ENCODE data around the gene VWA5B1. TPM values are rescaled to one million over a fixed set of nuclear protein-coding genes. Genes with fewer than 3 reads are reported as not detected.
"Not testable (repeated sequence)": the region's sequence is repeated elsewhere in the genome, so short reads cannot be mapped to it uniquely, and the experiment has no call there.

Gene VWA5B1
- total RNA-seq, 1 donor from 2014 or later: not detected

DNA sequence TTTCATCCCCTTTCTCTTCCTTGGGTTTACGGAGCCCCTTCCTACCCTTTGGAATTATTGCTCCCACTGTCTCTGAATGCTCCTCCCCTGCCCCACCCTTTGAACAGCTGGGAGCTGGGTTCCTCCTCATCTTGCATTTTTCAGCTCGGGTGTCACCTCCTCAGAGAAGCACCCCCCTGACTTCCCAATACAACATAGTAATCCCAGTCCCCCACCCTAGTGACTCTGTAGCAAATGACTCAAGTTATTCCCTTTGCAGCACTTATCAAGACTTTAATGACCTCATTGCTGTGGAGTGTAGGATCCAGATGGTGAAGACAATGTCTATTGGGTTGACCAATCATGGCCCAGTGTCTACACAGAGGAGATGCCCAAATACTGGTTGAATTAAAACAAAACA lies 8.9 kb upstream of the VWA5B1 start:
- Mint-ChIP-seq H3K9me3 (ENCODE audit: low read depth) (peaks cover 4% of the 10 kb centered on the region), H3K27ac (ENCODE audit: unreplicated experiment) (no peak overlapping the region), H3K36me3 (ENCODE audit: low read depth) (no peaks in the 10 kb centered on the region), H3K4me3 (ENCODE audit: unreplicated experiment) (no peak overlapping the region), H3K27me3 (ENCODE audit: low read depth) (peaks cover 9% of the 10 kb centered on the region), H3K4me1 (ENCODE audit: low read depth) (peaks cover 5% of the 10 kb centered on the region)
- DNase-seq (ENCODE audit: low spot score): no peak
- no peak for TF ChIP-seq CTCF (IDR thresholded peaks at IDR 0.05)

DNA sequence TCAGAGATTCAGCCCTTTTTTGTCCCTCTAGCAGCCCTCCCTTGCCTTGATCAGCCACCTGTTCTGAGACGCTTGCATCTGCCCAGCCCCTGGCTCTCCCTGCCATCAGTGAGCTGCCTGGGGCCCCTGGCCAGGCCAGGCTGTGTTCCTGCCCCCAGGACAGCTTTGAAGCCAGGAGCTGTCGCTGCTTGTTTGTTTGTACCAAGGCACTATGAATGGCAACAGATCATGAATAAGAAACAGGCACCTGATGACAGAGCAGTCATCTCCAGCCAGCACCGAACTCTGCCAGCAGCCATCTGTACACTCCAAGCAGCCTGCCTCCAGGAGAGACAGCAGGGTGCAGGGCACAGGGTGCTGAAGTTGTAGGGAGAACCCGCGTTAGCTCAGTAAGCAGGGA lies 8.1 kb upstream of the VWA5B1 start:
- H3K9me3 Mint-ChIP-seq (ENCODE audit: low read depth): peaks cover 4% of the 10 kb centered on the region
- H3K4me1 Mint-ChIP-seq (ENCODE audit: low read depth): peaks cover 5% of the 10 kb centered on the region
- peaks cover 11% of the 10 kb centered on the region for H3K27me3 Mint-ChIP-seq (ENCODE audit: low read depth)
- TF ChIP-seq CTCF (IDR thresholded peaks at IDR 0.05): no peak
- no peak overlapping the region for H3K27ac Mint-ChIP-seq (ENCODE audit: unreplicated experiment)
- no peak for DNase-seq (ENCODE audit: low spot score)
- H3K36me3 Mint-ChIP-seq (ENCODE audit: low read depth): no peaks in the 10 kb centered on the region
- H3K4me3 Mint-ChIP-seq (ENCODE audit: unreplicated experiment): no peak overlapping the region

GRCh38 chr1:20284046-20284445 lies 6.6 kb upstream of the VWA5B1 start:
- Mint-ChIP-seq H3K4me3 (ENCODE audit: unreplicated experiment) (no peak overlapping the region), H3K9me3 (ENCODE audit: low read depth) (peaks cover 4% of the 10 kb centered on the region), H3K27me3 (ENCODE audit: low read depth) (peaks cover 26% of the 10 kb centered on the region), H3K27ac (ENCODE audit: unreplicated experiment) (no peak overlapping the region), H3K36me3 (ENCODE audit: low read depth) (no peaks in the 10 kb centered on the region), H3K4me1 (ENCODE audit: low read depth) (peaks cover 5% of the 10 kb centered on the region)
- DNase-seq (ENCODE audit: low spot score): no peak
- TF ChIP-seq CTCF (IDR thresholded peaks at IDR 0.05): no peak

GRCh38 chr1:20284625-20285024 lies 6.0 kb upstream of the VWA5B1 start:
- H3K4me1 Mint-ChIP-seq (ENCODE audit: low read depth): peaks cover under 1% of the 10 kb centered on the region
- H3K27me3 Mint-ChIP-seq (ENCODE audit: low read depth): peaks cover 32% of the 10 kb centered on the region
- no peak for DNase-seq (ENCODE audit: low spot score)
- H3K9me3 Mint-ChIP-seq (ENCODE audit: low read depth): no peaks in the 10 kb centered on the region
- H3K27ac Mint-ChIP-seq (ENCODE audit: unreplicated experiment): no peak overlapping the region
- H3K36me3 Mint-ChIP-seq (ENCODE audit: low read depth): no peaks in the 10 kb centered on the region
- H3K4me3 Mint-ChIP-seq (ENCODE audit: unreplicated experiment): no peak overlapping the region
- TF ChIP-seq CTCF (IDR thresholded peaks at IDR 0.05): no peak

GRCh38 chr1:20285510-20285909 lies 5.2 kb upstream of the VWA5B1 start:
- no peaks in the 10 kb centered on the region for H3K36me3 Mint-ChIP-seq (ENCODE audit: low read depth)
- H3K27me3 Mint-ChIP-seq (ENCODE audit: low read depth): peaks cover 41% of the 10 kb centered on the region
- no peak overlapping the region for H3K4me3 Mint-ChIP-seq (ENCODE audit: unreplicated experiment)
- no peaks in the 10 kb centered on the region for H3K9me3 Mint-ChIP-seq (ENCODE audit: low read depth)
- TF ChIP-seq CTCF (IDR thresholded peaks at IDR 0.05): no peak
- no peak overlapping the region for H3K27ac Mint-ChIP-seq (ENCODE audit: unreplicated experiment)
- no peak for DNase-seq (ENCODE audit: low spot score)
- H3K4me1 Mint-ChIP-seq (ENCODE audit: low read depth): no peaks in the 10 kb centered on the region

DNA sequence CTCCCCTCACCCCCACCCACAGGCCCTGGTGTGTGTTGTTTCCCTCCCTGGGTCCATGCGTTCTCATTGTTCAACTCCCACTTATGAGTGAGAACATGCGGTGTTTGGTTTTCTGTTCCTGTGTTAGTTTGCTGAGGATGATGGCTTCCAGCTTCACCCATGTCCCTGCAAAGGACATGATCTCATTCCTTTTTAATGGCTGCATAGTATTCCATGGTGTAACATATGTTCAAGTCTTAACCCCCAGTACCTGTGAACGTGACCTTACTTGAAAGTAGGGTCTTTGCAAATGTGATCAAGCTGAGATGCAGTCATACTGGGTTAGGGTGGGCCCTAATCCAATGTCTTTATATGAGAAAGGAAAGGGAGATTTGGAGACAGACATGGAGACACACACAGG lies 3.0 kb upstream of the VWA5B1 start:
- H3K27me3 Mint-ChIP-seq (ENCODE audit: low read depth): peaks cover 61% of the 10 kb centered on the region
- not testable (repeated sequence) for H3K9me3 Mint-ChIP-seq (ENCODE audit: low read depth); DNase-seq (ENCODE audit: low spot score); H3K4me1 Mint-ChIP-seq (ENCODE audit: low read depth); H3K36me3 Mint-ChIP-seq (ENCODE audit: low read depth); H3K4me3 Mint-ChIP-seq (ENCODE audit: unreplicated experiment); H3K27ac Mint-ChIP-seq (ENCODE audit: unreplicated experiment)
